Activated naive CD4-positive, alpha-beta T cell treated with anti-CD3 and anti-CD28 coated beads, Interleukin-2, amount 50 U/mL, for 24 hours (primary cell): ENCODE data around the gene GOLT1A.

Source experiments
- H3K27ac Mint-ChIP-seq: one replicate; pipeline ENCODE4 v1.8.0; 2021; ENCODE audit warnings: mild to moderate bottlenecking, mixed read lengths
- H3K27me3 Mint-ChIP-seq: one replicate; pipeline ENCODE4 v1.8.0; 2021; ENCODE audit warnings: mixed read lengths
- H3K36me3 Mint-ChIP-seq: one replicate; pipeline ENCODE4 v1.8.0; 2021; ENCODE audit warnings: mixed read lengths
- H3K4me1 Mint-ChIP-seq: one replicate; pipeline ENCODE4 v1.8.0; 2021; ENCODE audit warnings: mixed read lengths
- H3K4me3 Mint-ChIP-seq: one replicate; pipeline ENCODE4 v1.8.0; 2021; ENCODE audit warnings: mild to moderate bottlenecking, mixed read lengths
- H3K9me3 Mint-ChIP-seq: one replicate; pipeline ENCODE4 v1.8.0; 2021; ENCODE audit warnings: mixed read lengths

GOLT1A gene, protein sequence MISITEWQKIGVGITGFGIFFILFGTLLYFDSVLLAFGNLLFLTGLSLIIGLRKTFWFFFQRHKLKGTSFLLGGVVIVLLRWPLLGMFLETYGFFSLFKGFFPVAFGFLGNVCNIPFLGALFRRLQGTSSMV

DNA sequence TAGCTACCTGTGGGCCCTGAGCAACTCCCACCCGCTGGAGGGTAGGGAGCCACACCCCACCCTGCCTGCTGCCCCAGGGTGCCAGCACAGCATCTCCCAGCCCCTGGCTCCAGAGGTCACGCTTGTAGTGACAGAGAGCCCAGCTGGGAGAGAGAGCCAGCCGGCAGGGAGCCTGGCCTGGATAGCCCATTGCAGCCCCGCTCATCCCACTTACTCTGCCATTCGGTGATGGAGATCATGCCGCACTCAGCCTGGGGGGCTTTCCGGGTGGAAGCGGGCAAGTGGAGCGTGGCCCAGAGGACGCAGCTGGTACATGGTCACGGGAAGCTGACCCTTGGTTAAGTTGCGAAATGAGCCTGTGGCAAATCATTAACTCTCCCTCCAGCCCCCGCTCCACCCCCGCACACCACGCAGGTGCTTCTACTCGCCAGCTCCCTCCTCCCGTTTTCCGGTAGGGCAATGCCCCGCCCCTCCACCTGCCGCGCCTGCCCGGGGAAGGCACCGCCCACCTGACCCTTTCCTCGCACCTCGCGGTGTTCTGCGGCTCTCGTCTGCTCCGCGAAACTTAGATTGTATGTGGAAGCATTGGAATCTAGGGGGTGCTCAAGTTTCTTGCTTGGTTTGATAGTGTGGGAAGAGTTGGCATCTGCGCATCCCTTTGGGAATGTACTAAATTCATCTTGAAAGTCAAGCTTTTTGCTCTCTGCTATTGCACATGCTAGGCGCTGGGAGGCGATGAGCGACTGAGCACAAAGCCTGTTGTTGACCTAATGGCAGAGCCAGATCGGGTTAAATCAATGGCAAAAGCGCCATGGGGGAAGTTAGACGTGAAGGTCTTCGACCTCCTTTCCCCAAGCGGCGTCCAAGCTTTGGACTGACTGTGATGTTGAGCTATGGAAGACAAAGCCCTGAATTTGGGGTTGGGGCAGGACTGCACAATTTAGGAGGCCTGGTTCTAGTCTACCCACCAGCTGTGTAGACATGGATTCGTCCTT, at the start of gene GOLT1A:
Gene GOLT1A, minus strand, starts transcription at position 321 of the 995 bp plus-strand sequence. Its CDS starts 82 bp downstream, at position 239.
- Mint-ChIP-seq H3K36me3 (no peaks in the 10 kb centered on the region), H3K27me3 (peaks cover under 1% of the 10 kb centered on the region), H3K27ac (no peak within 1 kb of the TSS), H3K9me3 (no peaks in the 10 kb centered on the region), H3K4me1 (peaks cover 9% of the 10 kb centered on the region), H3K4me3 (peak within 1 kb of the TSS; percentile 76)

DNA sequence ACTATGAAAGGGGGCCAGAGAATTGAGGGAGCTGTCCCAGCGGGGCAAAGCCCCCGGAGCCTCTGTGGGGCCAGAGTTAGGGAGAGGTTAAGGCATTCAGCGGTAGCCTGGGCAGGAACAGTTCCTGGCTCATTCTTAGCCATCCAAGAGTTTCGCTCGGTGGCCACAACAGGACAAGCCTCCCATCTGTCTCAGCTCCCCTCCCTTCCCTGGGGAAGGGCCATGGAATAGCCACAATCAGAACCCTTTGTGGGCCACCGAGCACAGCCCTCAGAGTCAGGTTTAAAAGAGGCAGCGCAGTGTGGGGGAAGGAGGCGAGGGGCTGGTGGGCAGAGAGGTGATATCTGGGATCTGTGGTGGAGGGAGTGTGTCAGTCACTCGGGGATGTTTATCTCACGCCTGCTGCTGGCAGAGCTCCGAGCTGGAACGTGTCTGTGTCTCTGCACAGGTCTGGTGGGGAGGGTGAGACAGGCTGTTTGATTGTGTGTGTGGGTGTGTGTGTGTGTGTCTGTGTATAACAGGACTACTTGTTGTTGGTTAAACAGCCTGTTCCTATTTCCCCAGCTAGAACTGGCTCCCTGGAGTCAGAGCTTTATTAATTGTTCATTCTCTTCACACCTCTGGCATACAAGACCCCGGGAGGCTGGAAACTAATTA, 49.6 kb upstream of the GOLT1A start:
- H3K27ac Mint-ChIP-seq: no peak overlapping the region
- H3K4me1 Mint-ChIP-seq: no peaks in the 10 kb centered on the region
- no peaks in the 10 kb centered on the region for H3K36me3 Mint-ChIP-seq
- no peaks in the 10 kb centered on the region for H3K9me3 Mint-ChIP-seq
- H3K4me3 Mint-ChIP-seq: no peak overlapping the region
- H3K27me3 Mint-ChIP-seq: no peaks in the 10 kb centered on the region

DNA sequence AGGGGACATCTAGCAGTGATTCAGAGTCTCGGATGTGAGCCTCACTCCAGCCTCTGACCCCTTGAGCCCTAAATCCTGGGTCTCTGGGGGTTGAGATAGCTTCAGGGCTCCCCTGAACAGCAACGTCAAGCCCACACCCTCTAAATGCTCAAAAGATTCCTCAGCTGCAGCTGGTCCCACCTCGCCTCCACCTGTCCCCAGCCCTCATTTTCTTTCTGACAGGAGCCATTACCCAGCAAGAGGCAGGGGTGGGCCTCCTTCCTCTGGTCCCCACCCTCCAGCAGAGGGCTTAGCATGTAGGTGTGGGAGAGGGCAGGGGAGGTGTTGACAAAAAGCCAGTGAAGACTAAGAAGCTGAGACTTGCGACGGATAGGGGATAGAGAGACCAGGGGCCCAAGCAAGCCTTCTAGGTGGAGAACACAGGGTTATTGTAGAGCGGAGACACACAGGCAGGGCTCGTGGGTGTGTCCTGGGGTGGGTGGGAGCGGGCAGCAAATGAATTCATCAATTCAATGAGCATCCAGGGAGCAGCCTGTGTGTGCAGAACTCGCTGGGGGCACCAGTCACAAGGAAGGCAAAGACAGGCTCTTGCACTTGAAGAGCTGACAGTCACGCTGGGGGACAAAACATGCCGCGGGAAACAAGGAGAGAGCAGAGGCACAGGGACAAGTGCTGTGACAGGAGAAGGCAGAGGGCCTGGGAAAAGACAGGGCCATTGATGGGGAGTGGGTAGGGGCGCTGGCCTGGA, 48.9 kb upstream of the GOLT1A start:
- no peaks in the 10 kb centered on the region for H3K27me3 Mint-ChIP-seq
- H3K4me1 Mint-ChIP-seq: no peaks in the 10 kb centered on the region
- H3K36me3 Mint-ChIP-seq: no peaks in the 10 kb centered on the region
- H3K27ac Mint-ChIP-seq: no peak overlapping the region
- H3K9me3 Mint-ChIP-seq: no peaks in the 10 kb centered on the region
- H3K4me3 Mint-ChIP-seq: no peak overlapping the region

- H3K27me3 Mint-ChIP-seq: no peaks in the 10 kb centered on the region
- H3K4me1 Mint-ChIP-seq: no peaks in the 10 kb centered on the region
- no peaks in the 10 kb centered on the region for H3K9me3 Mint-ChIP-seq
- H3K36me3 Mint-ChIP-seq: no peaks in the 10 kb centered on the region
- no peak overlapping the region for H3K4me3 Mint-ChIP-seq
- H3K27ac Mint-ChIP-seq: no peak overlapping the region
Observed at GRCh38 chr1:204261746-204262505, 48.1 kb upstream of the GOLT1A start.

- Mint-ChIP-seq H3K4me1 (no peaks in the 10 kb centered on the region), H3K9me3 (no peaks in the 10 kb centered on the region), H3K4me3 (no peak overlapping the region), H3K27me3 (no peaks in the 10 kb centered on the region), H3K27ac (no peak overlapping the region), H3K36me3 (no peaks in the 10 kb centered on the region)
Observed at GRCh38 chr1:204261266-204261665, 47.5 kb upstream of the GOLT1A start.

GRCh38 chr1:204260601-204261197, 46.9 kb upstream of the GOLT1A start:
- H3K36me3 Mint-ChIP-seq: no peaks in the 10 kb centered on the region
- H3K27ac Mint-ChIP-seq: no peak overlapping the region
- H3K9me3 Mint-ChIP-seq: no peaks in the 10 kb centered on the region
- H3K4me1 Mint-ChIP-seq: no peaks in the 10 kb centered on the region
- no peak overlapping the region for H3K4me3 Mint-ChIP-seq
- H3K27me3 Mint-ChIP-seq: no peaks in the 10 kb centered on the region

GRCh38 chr1:204259782-204260181, 46.0 kb upstream of the GOLT1A start:
- Mint-ChIP-seq H3K9me3 (no peaks in the 10 kb centered on the region), H3K36me3 (no peaks in the 10 kb centered on the region), H3K4me1 (no peaks in the 10 kb centered on the region), H3K27ac (no peak overlapping the region), H3K27me3 (no peaks in the 10 kb centered on the region), H3K4me3 (no peak overlapping the region)

DNA sequence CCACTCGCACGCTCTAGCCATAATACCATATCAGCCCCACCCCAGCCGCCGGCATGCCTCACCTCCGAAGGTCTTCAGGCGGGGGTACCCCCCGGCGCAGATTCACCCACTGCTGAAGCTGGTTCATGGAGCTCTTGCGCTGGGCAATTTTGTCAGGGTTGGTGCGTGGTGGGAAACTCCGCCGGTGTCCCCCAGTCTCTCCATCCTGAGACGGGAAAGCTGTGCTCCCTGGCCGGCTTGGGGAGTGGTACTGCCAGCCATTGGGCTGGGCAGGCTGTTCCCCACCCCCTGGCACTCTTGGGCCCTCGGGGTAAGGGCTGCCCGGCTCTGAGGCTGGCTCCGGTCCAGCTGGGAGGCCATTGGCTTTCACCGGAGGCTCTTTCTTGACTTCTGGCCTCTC, 45.4 kb upstream of the GOLT1A start:
- no peak overlapping the region for H3K4me3 Mint-ChIP-seq
- no peaks in the 10 kb centered on the region for H3K4me1 Mint-ChIP-seq
- no peak overlapping the region for H3K27ac Mint-ChIP-seq
- no peaks in the 10 kb centered on the region for H3K9me3 Mint-ChIP-seq
- no peaks in the 10 kb centered on the region for H3K27me3 Mint-ChIP-seq
- no peaks in the 10 kb centered on the region for H3K36me3 Mint-ChIP-seq

DNA sequence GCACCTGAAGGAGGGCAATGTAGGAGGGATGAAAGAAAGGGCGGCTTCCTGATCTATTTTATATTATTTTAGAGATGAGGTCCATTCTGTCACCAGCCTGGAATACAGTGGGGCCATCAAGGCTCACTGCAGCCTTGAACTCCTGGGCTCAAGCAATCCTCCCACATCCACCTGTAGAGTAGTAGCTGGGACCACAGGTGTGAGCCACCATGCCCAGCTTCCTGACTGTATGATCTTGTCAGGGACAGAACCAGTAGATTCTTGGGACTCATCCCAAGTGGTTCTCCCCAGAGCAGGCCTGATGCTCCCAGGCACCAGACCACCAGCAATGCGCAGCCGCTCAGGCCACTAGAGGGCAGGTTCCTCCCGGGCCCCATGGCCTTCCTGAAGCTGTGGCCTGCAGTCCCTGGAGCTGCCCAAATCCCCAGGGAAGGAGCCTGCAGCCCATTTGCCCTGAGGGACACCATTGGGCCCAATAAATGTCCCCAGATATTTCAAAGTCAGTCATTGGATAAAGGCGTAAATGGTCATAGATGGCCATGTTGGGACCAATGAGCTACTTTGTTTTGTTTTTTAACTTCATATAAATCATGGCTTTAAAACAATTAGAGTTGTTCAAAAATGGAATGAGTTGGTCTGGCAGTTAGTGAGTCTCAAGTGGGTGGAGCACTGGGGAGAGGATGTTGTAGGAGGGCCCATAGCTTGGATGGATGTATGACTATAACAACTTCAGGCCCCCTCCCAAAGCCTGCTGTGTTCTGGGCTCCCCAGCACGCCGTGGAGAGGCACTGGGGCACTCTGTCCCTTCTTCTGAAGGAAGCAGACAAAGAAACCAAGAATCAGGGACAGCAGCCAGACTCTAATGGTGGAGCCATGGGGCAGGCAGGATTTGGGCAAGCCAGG, 44.7 kb upstream of the GOLT1A start:
- Mint-ChIP-seq H3K27me3 (no peaks in the 10 kb centered on the region), H3K27ac (no peak overlapping the region), H3K4me1 (no peaks in the 10 kb centered on the region), H3K9me3 (no peaks in the 10 kb centered on the region), H3K4me3 (no peak overlapping the region), H3K36me3 (no peaks in the 10 kb centered on the region)

- Mint-ChIP-seq H3K9me3 (no peaks in the 10 kb centered on the region), H3K4me1 (no peaks in the 10 kb centered on the region), H3K4me3 (no peak overlapping the region), H3K36me3 (no peaks in the 10 kb centered on the region), H3K27ac (no peak overlapping the region), H3K27me3 (no peaks in the 10 kb centered on the region)
Observed at GRCh38 chr1:204257446-204257845, 43.7 kb upstream of the GOLT1A start.

- H3K4me3 Mint-ChIP-seq: no peak overlapping the region
- H3K27ac Mint-ChIP-seq: no peak overlapping the region
- H3K4me1 Mint-ChIP-seq: no peaks in the 10 kb centered on the region
- H3K27me3 Mint-ChIP-seq: no peaks in the 10 kb centered on the region
- no peaks in the 10 kb centered on the region for H3K36me3 Mint-ChIP-seq
- no peaks in the 10 kb centered on the region for H3K9me3 Mint-ChIP-seq
Observed at GRCh38 chr1:204256531-204256930, 42.7 kb upstream of the GOLT1A start.

- Mint-ChIP-seq H3K9me3 (no peaks in the 10 kb centered on the region), H3K27me3 (no peaks in the 10 kb centered on the region), H3K36me3 (no peaks in the 10 kb centered on the region), H3K4me1 (no peaks in the 10 kb centered on the region), H3K27ac (no peak overlapping the region), H3K4me3 (no peak overlapping the region)
Observed at GRCh38 chr1:204255966-204256365, 42.2 kb upstream of the GOLT1A start.

DNA sequence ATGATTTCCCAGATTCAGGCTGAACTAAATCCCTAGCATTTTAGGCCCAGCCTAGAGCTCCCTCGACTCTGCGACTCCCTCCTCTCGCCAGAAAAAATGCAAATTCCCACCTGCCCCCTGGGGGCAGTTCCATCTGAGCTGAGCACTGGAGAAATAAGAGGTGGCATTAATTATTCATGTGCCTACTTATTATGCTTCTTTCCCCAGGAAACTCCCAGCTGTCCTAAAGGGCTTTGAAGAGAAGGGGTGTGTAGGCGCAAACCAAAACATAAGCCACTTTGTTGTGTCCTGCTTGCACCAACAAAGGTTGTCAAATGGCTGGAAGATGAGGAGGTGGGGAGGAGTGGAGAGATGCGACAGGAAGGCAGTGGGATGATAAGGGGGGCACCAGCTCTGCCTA, 41.4 kb upstream of the GOLT1A start:
- Mint-ChIP-seq H3K4me3 (no peak overlapping the region), H3K27ac (no peak overlapping the region), H3K4me1 (no peaks in the 10 kb centered on the region), H3K36me3 (no peaks in the 10 kb centered on the region), H3K27me3 (no peaks in the 10 kb centered on the region), H3K9me3 (no peaks in the 10 kb centered on the region)
